Natural killer cell (primary cell): ENCODE results near the gene LYRM1. TPM values are rescaled to one million over a fixed set of nuclear protein-coding genes. Genes with fewer than 3 reads are reported as not detected.

Experiments
- ATAC-seq, 3 donors: fragments of 150-1000 bp in 2 of 3; fragments of 200-7000 bp in 1 of 3; cut with Tn5 transposase; 1 replicate in 1 of 3; 2 replicates in 2 of 3; pipeline ENCODE4 v1.10.0; 2021; ENCODE audit warnings: mild to moderate bottlenecking in 2 of 3, moderate library complexity in 2 of 3
- DNase-seq, 2 donors: peaks; one replicate each; pipeline versions ENCODE4 v3.0.0 to v3.0.0-alpha.2; 2013 to 2021; ENCODE audit warnings: mixed read lengths in 1 of 2
- H3K27ac ChIP-seq: one replicate; pipeline ENCODE4 v1.5.1; 2013; ENCODE audit warnings: mild to moderate bottlenecking, low read length
- H3K27me3 ChIP-seq: one replicate; pipeline ENCODE4 v1.6.1; 2013; ENCODE audit warnings: low read length; ENCODE audit not compliant: control insufficient read depth, insufficient read depth
- H3K36me3 ChIP-seq: one replicate; pipeline ENCODE4 v1.6.1; 2013; ENCODE audit warnings: low read length; ENCODE audit not compliant: control insufficient read depth, insufficient read depth
- H3K4me1 ChIP-seq: one replicate; pipeline ENCODE4 v1.6.1; 2013; ENCODE audit warnings: low read length; ENCODE audit not compliant: control insufficient read depth, insufficient read depth
- H3K4me3 ChIP-seq: one replicate; pipeline ENCODE4 v1.5.1; 2013; ENCODE audit warnings: low read length
- H3K9me3 ChIP-seq: one replicate; pipeline ENCODE4 v1.6.1; 2013; ENCODE audit warnings: low read length; ENCODE audit not compliant: control insufficient read depth, insufficient read depth
- H3K27ac Mint-ChIP-seq, 2 donors: one replicate each; pipeline ENCODE4 v1.8.0; 2022; ENCODE audit warnings: mild to moderate bottlenecking in 2 of 2, mixed read lengths in 2 of 2, moderate library complexity in 1 of 2
- H3K27me3 Mint-ChIP-seq, 2 donors: one replicate each; pipeline ENCODE4 v1.8.0; 2022; ENCODE audit warnings: low read depth in 2 of 2, mixed read lengths in 2 of 2
- H3K36me3 Mint-ChIP-seq: one replicate; pipeline ENCODE4 v1.8.0; 2022; ENCODE audit warnings: mixed read lengths
- H3K4me1 Mint-ChIP-seq, 2 donors: one replicate each; pipeline ENCODE4 v1.8.0; 2022; ENCODE audit warnings: mixed read lengths in 2 of 2
- H3K4me3 Mint-ChIP-seq: one replicate; pipeline ENCODE4 v1.8.0; 2022; ENCODE audit warnings: mild to moderate bottlenecking, moderate library complexity, mixed read lengths
- H3K9me3 Mint-ChIP-seq, 2 donors: one replicate each; pipeline ENCODE4 v1.8.0; 2022; ENCODE audit warnings: mixed read lengths in 2 of 2
- WGBS: methylation state at CpG from one replicate; pipeline ENCODE4 v1.1.7; 2013; ENCODE audit warnings: missing lambda C conversion rate; ENCODE audit not compliant: insufficient coverage; 5-methylcytosine and 5-hydroxymethylcytosine counted together
- intact Hi-C: fragments of 100-400 bp; cut with micrococcal nuclease; formaldehyde crosslinking; loops from one replicate; pipeline ENCODE4 v1.14.2; 2022
- total RNA-seq, 4 donors: library from RNA; stranded (reverse); fragments of 120-200 nt in 1 of 4; gene quantifications; one replicate each; pipeline versions ENCODE4 v1.2.3 to v1.2.4, GENCODE V29; 2013 to 2022
- TF ChIP-seq, protein P1 (sequence below): fragments of 200-600 bp; IDR thresholded peaks from one replicate; pipeline ENCODE4 v1.8.0; 2022; ENCODE audit warnings: antibody characterized with exemption

LYRM1 gene
- total RNA-seq, 3 donors from 2014 or later (not counting 1 experiment from before 2014, with no cell fraction given): 15.3 to 25.7 (median 17.2) TPM

DNA sequence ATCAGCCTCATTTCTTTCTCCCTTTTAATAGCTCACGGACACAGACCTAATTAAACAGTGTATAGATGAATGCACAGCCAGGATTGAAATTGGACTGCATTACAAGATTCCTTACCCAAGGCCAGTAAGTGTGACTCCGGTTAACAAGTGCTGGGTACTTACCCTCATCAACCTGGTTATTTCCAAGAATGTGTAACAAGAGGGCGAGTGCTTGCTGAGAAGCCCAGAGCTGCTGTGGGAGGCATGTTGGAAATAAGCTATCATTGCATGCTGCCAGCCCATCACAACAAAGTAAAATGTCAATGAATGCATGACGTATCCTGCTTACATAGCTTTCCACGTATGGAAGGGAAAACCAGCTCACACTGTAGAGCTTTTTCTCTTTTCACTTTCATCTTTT, 19.5 kb downstream of the LYRM1 start:
- WGBS: 99% methylated on average over 5 of the region's 5 CpGs
- Mint-ChIP-seq H3K36me3 (no peaks in the 10 kb centered on the region), H3K4me3 (no peak overlapping the region), H3K4me1 (peaks cover 0 to 9% of the 10 kb centered on the region in 2 donors), H3K27ac (no peak overlapping the region), H3K27me3 (no peaks in the 10 kb centered on the region), H3K9me3 (no peaks in the 10 kb centered on the region)
- H3K36me3 ChIP-seq: peaks cover 18% of the 10 kb centered on the region
- H3K4me1 ChIP-seq: no peaks in the 10 kb centered on the region
- ATAC-seq (no peak), DNase-seq (no peak)
- no peak overlapping the region for H3K4me3 ChIP-seq
- TF ChIP-seq, protein P1, sequence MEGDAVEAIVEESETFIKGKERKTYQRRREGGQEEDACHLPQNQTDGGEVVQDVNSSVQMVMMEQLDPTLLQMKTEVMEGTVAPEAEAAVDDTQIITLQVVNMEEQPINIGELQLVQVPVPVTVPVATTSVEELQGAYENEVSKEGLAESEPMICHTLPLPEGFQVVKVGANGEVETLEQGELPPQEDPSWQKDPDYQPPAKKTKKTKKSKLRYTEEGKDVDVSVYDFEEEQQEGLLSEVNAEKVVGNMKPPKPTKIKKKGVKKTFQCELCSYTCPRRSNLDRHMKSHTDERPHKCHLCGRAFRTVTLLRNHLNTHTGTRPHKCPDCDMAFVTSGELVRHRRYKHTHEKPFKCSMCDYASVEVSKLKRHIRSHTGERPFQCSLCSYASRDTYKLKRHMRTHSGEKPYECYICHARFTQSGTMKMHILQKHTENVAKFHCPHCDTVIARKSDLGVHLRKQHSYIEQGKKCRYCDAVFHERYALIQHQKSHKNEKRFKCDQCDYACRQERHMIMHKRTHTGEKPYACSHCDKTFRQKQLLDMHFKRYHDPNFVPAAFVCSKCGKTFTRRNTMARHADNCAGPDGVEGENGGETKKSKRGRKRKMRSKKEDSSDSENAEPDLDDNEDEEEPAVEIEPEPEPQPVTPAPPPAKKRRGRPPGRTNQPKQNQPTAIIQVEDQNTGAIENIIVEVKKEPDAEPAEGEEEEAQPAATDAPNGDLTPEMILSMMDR: no peak
- no peaks in the 10 kb centered on the region for H3K27me3 ChIP-seq
- intact Hi-C loops: no loop called here
- H3K9me3 ChIP-seq: no peaks in the 10 kb centered on the region
- H3K27ac ChIP-seq: no peak overlapping the region

DNA sequence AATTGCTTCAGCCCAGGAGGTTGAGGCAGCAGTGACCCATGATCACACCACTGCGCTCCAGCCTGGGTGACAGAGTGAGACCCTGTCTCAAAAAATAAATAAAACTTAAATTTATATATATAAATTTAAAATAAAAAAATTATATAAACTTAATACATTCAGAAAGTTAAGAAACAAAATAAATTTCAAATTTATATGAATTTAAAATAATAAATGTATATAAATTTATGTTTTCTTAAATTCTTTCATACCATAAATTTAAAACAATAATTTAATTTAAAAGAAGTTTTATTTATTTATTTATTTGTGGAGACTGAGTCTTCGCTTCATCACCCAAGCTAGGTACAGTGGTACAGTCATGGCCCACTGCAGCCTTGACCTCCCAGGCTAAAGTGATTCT, 20.2 kb downstream of the LYRM1 start:
- H3K36me3 ChIP-seq: peaks cover 20% of the 10 kb centered on the region
- TF ChIP-seq, protein P1: no peak
- no peak overlapping the region for H3K4me3 ChIP-seq
- 88% methylated on average over 1 of the region's 2 CpGs for WGBS
- H3K4me1 ChIP-seq: no peaks in the 10 kb centered on the region
- H3K27me3 ChIP-seq: no peaks in the 10 kb centered on the region
- H3K4me3 Mint-ChIP-seq: no peak overlapping the region
- no peak overlapping the region for H3K27ac Mint-ChIP-seq
- no peak for DNase-seq
- no peak overlapping the region for H3K27ac ChIP-seq
- ATAC-seq: no peak
- intact Hi-C loops: no loop called here
- H3K9me3 Mint-ChIP-seq: no peaks in the 10 kb centered on the region
- H3K36me3 Mint-ChIP-seq: no peaks in the 10 kb centered on the region
- H3K4me1 Mint-ChIP-seq: peaks cover 0 to 9% of the 10 kb centered on the region in 2 donors
- no peaks in the 10 kb centered on the region for H3K9me3 ChIP-seq
- H3K27me3 Mint-ChIP-seq: no peaks in the 10 kb centered on the region

DNA sequence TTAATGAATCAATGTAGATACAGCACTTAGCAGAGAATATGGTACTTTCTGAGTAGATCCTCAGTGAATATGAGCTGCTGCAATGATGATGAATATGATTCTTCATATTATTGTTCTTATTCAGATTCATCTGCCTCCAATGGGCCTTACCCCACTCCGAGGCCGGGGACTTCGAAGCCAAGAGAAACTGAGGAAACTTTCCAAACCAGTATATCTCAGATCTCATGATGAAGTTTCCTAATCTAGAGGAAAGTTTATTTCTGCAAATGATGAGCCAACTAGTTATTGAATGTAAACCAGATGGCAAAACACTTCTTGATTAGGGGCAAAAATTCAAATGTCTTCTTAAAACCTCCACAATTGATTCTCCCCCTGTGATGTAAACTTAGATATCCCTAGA, 23.3 kb downstream of the LYRM1 start:
- H3K9me3 ChIP-seq: no peaks in the 10 kb centered on the region
- Mint-ChIP-seq H3K9me3 (no peaks in the 10 kb centered on the region), H3K27me3 (no peaks in the 10 kb centered on the region), H3K4me1 (no peaks in the 10 kb centered on the region), H3K27ac (no peak overlapping the region), H3K36me3 (no peaks in the 10 kb centered on the region), H3K4me3 (no peak overlapping the region)
- H3K27ac ChIP-seq: no peak overlapping the region
- TF ChIP-seq, protein P1: no peak
- ATAC-seq (no peak), DNase-seq (no peak)
- H3K27me3 ChIP-seq: no peaks in the 10 kb centered on the region
- intact Hi-C loops: no loop called here
- H3K4me3 ChIP-seq: no peak overlapping the region
- no CpG with 5 or more reads among the region's 3 CpGs for WGBS
- H3K36me3 ChIP-seq: peaks cover 17% of the 10 kb centered on the region
- no peaks in the 10 kb centered on the region for H3K4me1 ChIP-seq

DNA sequence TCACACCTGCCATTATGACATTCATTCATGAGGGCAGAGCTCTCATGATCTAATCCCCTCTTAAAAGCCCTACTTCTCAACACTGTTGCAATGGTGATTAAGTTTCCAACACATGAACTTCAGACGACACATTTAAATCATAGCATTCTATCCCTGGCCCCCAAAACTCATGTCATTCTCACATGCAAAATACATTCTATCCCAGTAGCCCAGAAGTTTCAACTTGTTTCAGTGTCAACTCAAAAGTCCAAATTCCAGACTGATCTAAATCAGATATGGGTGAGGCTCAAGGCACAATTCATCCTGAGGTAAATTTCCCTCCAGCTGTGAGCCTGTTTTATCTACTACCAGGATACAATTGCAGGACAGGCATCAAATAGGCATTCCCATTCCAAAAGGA, 25.2 kb downstream of the LYRM1 start:
- Histone ChIP-seq H3K9me3 (no peaks in the 10 kb centered on the region), H3K4me3 (no peak overlapping the region), H3K27me3 (no peaks in the 10 kb centered on the region), H3K36me3 (peaks cover 13% of the 10 kb centered on the region), H3K4me1 (no peaks in the 10 kb centered on the region), H3K27ac (no peak overlapping the region)
- H3K4me1 Mint-ChIP-seq: no peaks in the 10 kb centered on the region
- intact Hi-C loops: no loop called here
- no peak overlapping the region for H3K4me3 Mint-ChIP-seq
- H3K36me3 Mint-ChIP-seq: no peaks in the 10 kb centered on the region
- no peak overlapping the region for H3K27ac Mint-ChIP-seq
- 92% methylated on average over 1 of the region's 1 CpG for WGBS
- no peaks in the 10 kb centered on the region for H3K27me3 Mint-ChIP-seq
- TF ChIP-seq, protein P1: no peak
- DNase-seq (no peak), ATAC-seq (no peak)
- no peaks in the 10 kb centered on the region for H3K9me3 Mint-ChIP-seq
